Endothelial cell of umbilical vein (primary cell): Measurements from ENCODE around the gene ETV4. TPM values are rescaled to one million over a fixed set of nuclear protein-coding genes. Genes with fewer than 3 reads are reported as not detected.
"Not testable (repeated sequence)": the region's sequence is repeated elsewhere in the genome, so short reads cannot be mapped to it uniquely, and the experiment has no call there.

ENCODE experiments used
- BruUV-seq: library from RNA; stranded (reverse); fragments of 400-500 nt; replicated peaks from 2 replicates; lab custom pipeline; 2021; lab: Mats Ljungman, UMichigan
- CTCF ChIA-PET: fragments of 300-600, 350-600 bp; sonication (Branson Sonifier 250); formaldehyde crosslinking; loops from one replicate; lab custom pipeline; 2021; ENCODE audit warnings: antibody characterized with exemption, inconsistent platforms; lab: Charles Lee
- POLR2A ChIA-PET: fragments of 300-600, 350-600 bp; sonication (Branson Sonifier 250); formaldehyde crosslinking; loops from one replicate; lab custom pipeline; 2021; ENCODE audit warnings: antibody characterized with exemption, inconsistent platforms; lab: Charles Lee
- DNase-seq: peaks from one replicate; pipeline ENCODE4 v3.0.0-alpha.2; 2011; ENCODE audit warnings: low read depth, low spot score
- FAIRE-seq: peaks from 2 replicates; lab custom pipeline; 2011; peaks lifted over from hg19 to GRCh38; lab: Jason Lieb, UNC
- H2AFZ ChIP-seq: 2 replicates; pipeline ENCODE4 v1.6.0; 2012; ENCODE audit warnings: low read depth, low read length, control low read depth, inconsistent platforms
- H3K27ac ChIP-seq: 2 replicates; pipeline ENCODE4 v1.5.1; 2011; ENCODE audit warnings: low read depth, mild to moderate bottlenecking, control low read depth, low read length, moderate library complexity; ENCODE audit not compliant: insufficient read depth
- H3K27me3 ChIP-seq, 2 experiments: 2 replicates each; pipeline versions ENCODE4 v1.6.0 to v1.6.1; 2011; ENCODE audit warnings: low read length in 2 of 2, mixed read lengths in 1 of 2; ENCODE audit not compliant: control insufficient read depth in 2 of 2, insufficient read depth in 2 of 2
- H3K36me3 ChIP-seq, 2 experiments: 2 replicates in 1 of 2; 3 replicates in 1 of 2; pipeline ENCODE4 v1.5.1; 2011; ENCODE audit warnings: low read length in 2 of 2, mild to moderate bottlenecking in 1 of 2, moderate library complexity in 1 of 2; ENCODE audit not compliant: control insufficient read depth in 2 of 2, insufficient read depth in 2 of 2; ENCODE audit errors: extremely low read depth in 1 of 2
- H3K4me1 ChIP-seq: 3 replicates; pipeline ENCODE4 v1.5.1; 2011; ENCODE audit warnings: mild to moderate bottlenecking, low read length; ENCODE audit not compliant: control insufficient read depth, insufficient read depth; ENCODE audit errors: extremely low read depth
- H3K4me2 ChIP-seq: 2 replicates; pipeline ENCODE4 v1.6.1; 2011; ENCODE audit warnings: low read length, control low read depth, mixed read lengths; ENCODE audit not compliant: insufficient read depth
- H3K4me3 ChIP-seq, 3 experiments: fragments of 200-600 bp in 1 of 3; sonication (generic), shearing (Covaris generic) in 1 of 3; replicated peaks in 1 of 3; 2 replicates each; pipeline ENCODE4 v1.5.1; 2011 to 2016; ENCODE audit warnings: control low read depth in 3 of 3, low read length in 3 of 3, mild to moderate bottlenecking in 2 of 3, inconsistent platforms in 1 of 3, low read depth in 1 of 3, moderate library complexity in 1 of 3; ENCODE audit not compliant: insufficient read depth in 1 of 3
- H3K79me2 ChIP-seq: 2 replicates; pipeline ENCODE4 v1.6.0; 2012; ENCODE audit warnings: low read length, inconsistent platforms; ENCODE audit not compliant: control insufficient read depth, insufficient read depth
- H3K9ac ChIP-seq: replicated peaks from 2 replicates; pipeline ENCODE3; 2011; ENCODE audit warnings: low read length, control low read depth; ENCODE audit not compliant: insufficient read depth; ENCODE audit errors: extremely low read depth
- H3K9me1 ChIP-seq: replicated peaks from 3 replicates; pipeline ENCODE4 v1.6.0; 2011; ENCODE audit warnings: mild to moderate bottlenecking, low read length; ENCODE audit not compliant: control insufficient read depth, insufficient read depth; ENCODE audit errors: extremely low read depth
- H3K9me3 ChIP-seq: replicated peaks from 2 replicates; pipeline ENCODE4 v1.5.1; 2012; ENCODE audit warnings: low read length, inconsistent platforms; ENCODE audit not compliant: control insufficient read depth, insufficient read depth
- H4K20me1 ChIP-seq: replicated peaks from 2 replicates; pipeline ENCODE3; 2011; ENCODE audit warnings: mild to moderate bottlenecking, low read length; ENCODE audit not compliant: control insufficient read depth, insufficient read depth; ENCODE audit errors: extremely low read depth
- EZH2 ChIP-seq: IDR thresholded peaks from 2 replicates; pipeline ENCODE4 v1.6.1; 2012; ENCODE audit warnings: borderline replicate concordance, low read depth, mild to moderate bottlenecking, moderate library complexity, low read length, inconsistent platforms; ENCODE audit not compliant: severe bottlenecking
- FOS ChIP-seq: IDR thresholded peaks from 2 replicates; pipeline ENCODE4 v1.6.1; 2011; ENCODE audit warnings: mild to moderate bottlenecking, low read length, moderate library complexity, borderline replicate concordance; ENCODE audit not compliant: insufficient read depth
- JUN ChIP-seq: IDR thresholded peaks from 2 replicates; pipeline ENCODE4 v1.6.1; 2011; ENCODE audit warnings: borderline replicate concordance, low read depth; ENCODE audit not compliant: insufficient read length, insufficient read depth
- MAX ChIP-seq: IDR thresholded peaks from 2 replicates; pipeline ENCODE4 v1.6.1; 2011; ENCODE audit not compliant: insufficient read depth, insufficient read length
- MYC ChIP-seq: IDR thresholded peaks from one replicate; pipeline ENCODE4 v1.6.1; 2011; ENCODE audit warnings: mild to moderate bottlenecking, low read depth, low read length
- POLR2A ChIP-seq: IDR thresholded peaks from 2 replicates; pipeline ENCODE4 v1.6.1; 2012; ENCODE audit warnings: low read depth, mild to moderate bottlenecking, control low read depth, low read length
- POLR2AphosphoS5 ChIP-seq: IDR thresholded peaks from 2 replicates; pipeline ENCODE4 v1.6.1; 2012; ENCODE audit warnings: low read depth, mild to moderate bottlenecking, control low read depth, low read length, moderate library complexity; ENCODE audit not compliant: insufficient read depth
- dilution Hi-C: fragments of 300-500 bp; cut with MboI; formaldehyde crosslinking; loops from one replicate; pipeline ENCODE4 v1.15.0; 2019; ENCODE audit warnings: low sequenced_read_pairs; ENCODE audit not compliant: extremely low pct_ligation_motif_present
- intact Hi-C: fragments of 100-400 bp; cut with micrococcal nuclease; formaldehyde crosslinking; loops from one replicate; pipeline ENCODE4 v1.10.0; 2022
- polyA plus RNA-seq, 4 experiments: library from polyadenylated mRNA; depleted of rRNA in 3 of 4; stranded (reverse) in 3 of 4; unstranded in 1 of 4; fragments of >200 nt; gene quantifications; 2 replicates each; pipeline versions ENCODE4 v1.2.1 to v1.2.3, GENCODE V29; 2011 to 2012; ENCODE audit warnings: missing spikeins in 1 of 4
- total RNA-seq: library from RNA; stranded (reverse); gene quantifications from 2 replicates; pipeline ENCODE4 v1.2.3, GENCODE V29; 2021

Gene ETV4
- total and polyA plus RNA-seq, 2 donors (not counting 3 experiments of a cell fraction or from before 2014, with no cell fraction given) = 7.3 to 32.2 TPM

DNA sequence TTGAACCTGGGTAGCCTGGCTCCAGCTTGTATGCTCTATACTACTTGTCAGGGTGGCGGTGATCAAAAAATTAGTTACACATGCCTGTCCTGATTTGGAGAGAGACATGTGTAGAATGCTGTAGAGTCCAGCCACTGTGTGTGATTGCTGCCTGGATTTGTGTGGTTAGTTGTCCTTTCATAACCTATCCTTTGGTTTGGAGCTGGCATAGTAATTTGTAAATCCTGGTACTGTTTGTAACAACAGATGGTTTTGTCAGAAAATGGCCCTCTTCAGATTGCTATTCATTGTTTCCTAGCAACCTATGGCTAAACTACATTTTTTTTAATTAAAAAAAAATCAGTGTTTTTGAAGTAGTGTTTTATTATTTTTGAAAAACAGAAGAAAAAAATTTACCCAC lies 30.5 kb downstream of the ETV4 start:
- H3K27ac ChIP-seq = no peak overlapping the region
- CTCF ChIA-PET = interaction anchor here (1.3 kb wide), 1 partner anchor 8 kb away, joined by 4 read pairs; no protein-coding TSS in a partner anchor

GRCh38 chr17:43511199-43511598 lies 34.9 kb downstream of the ETV4 start:
- CTCF ChIA-PET, DNase-seq: not testable (repeated sequence)
- H3K36me3 ChIP-seq = peaks cover 21 to 24% of the 10 kb centered on the region in 2 experiments

More for the DNA sequence above, 30.5 kb downstream of the ETV4 start:
- H4K20me1 ChIP-seq = no peaks in the 10 kb centered on the region
- no peaks in the 10 kb centered on the region for H3K9me1 ChIP-seq
- DNase-seq (no peak), FAIRE-seq (no peak)
- no peaks in the 10 kb centered on the region for H3K9me3 ChIP-seq
- intact Hi-C loops = no loop called here
- no peak overlapping the region for H3K4me3 ChIP-seq
- no peaks in the 10 kb centered on the region for H3K79me2 ChIP-seq
- peaks cover 22% of the 10 kb centered on the region for H3K4me1 ChIP-seq
- no TSS peak for BruUV-seq
- no peak for TF ChIP-seq FOS
- no peak for TF ChIP-seq POLR2A
- no peak for TF ChIP-seq MAX
- no peak for TF ChIP-seq MYC
- TF ChIP-seq JUN = no peak
- no peak for TF ChIP-seq EZH2
- no peak for TF ChIP-seq POLR2AphosphoS5
- H2AFZ ChIP-seq = no peak overlapping the region
- H3K27me3 ChIP-seq = no peaks in the 10 kb centered on the region
- POLR2A ChIA-PET = no interaction called here
- peaks cover 10 to 15% of the 10 kb centered on the region in 2 experiments for H3K36me3 ChIP-seq
- dilution Hi-C loops = no loop called here
- H3K4me2 ChIP-seq = no peak overlapping the region
- no peak overlapping the region for H3K9ac ChIP-seq

GRCh38 chr17:43509440-43509839 lies 36.7 kb downstream of the ETV4 start:
- DNase-seq, dilution Hi-C loops, FAIRE-seq, H3K9ac ChIP-seq, H3K27ac ChIP-seq, CTCF ChIA-PET, H3K9me3 ChIP-seq, intact Hi-C loops, H3K4me3 ChIP-seq, H3K4me1 ChIP-seq, H3K27me3 ChIP-seq, H4K20me1 ChIP-seq, H3K79me2 ChIP-seq, BruUV-seq, H3K9me1 ChIP-seq, POLR2A ChIA-PET, H2AFZ ChIP-seq, H3K4me2 ChIP-seq: not testable (repeated sequence)
- peaks cover 25 to 27% of the 10 kb centered on the region in 2 experiments for H3K36me3 ChIP-seq

More at GRCh38 chr17:43511199-43511598, 34.9 kb downstream of the ETV4 start:
- H3K79me2 ChIP-seq, H3K27me3 ChIP-seq, BruUV-seq, H4K20me1 ChIP-seq, H3K4me1 ChIP-seq, H3K4me2 ChIP-seq, FAIRE-seq, intact Hi-C loops, H3K9ac ChIP-seq, H3K4me3 ChIP-seq, POLR2A ChIA-PET, H3K9me3 ChIP-seq, H3K9me1 ChIP-seq, H2AFZ ChIP-seq, H3K27ac ChIP-seq, dilution Hi-C loops: not testable (repeated sequence)
